H1 (cell line): ENCODE measurements around the gene ZC3HAV1. TPM values are rescaled to one million over a fixed set of nuclear protein-coding genes. Genes with fewer than 3 reads are reported as not detected.

Experiments used
- CTCF ChIA-PET: fragments of 300-600 bp; sonication (Branson Sonifier 250); formaldehyde crosslinking; loops from one replicate; lab custom pipeline; 2021; ENCODE audit not compliant: partially characterized antibody; lab: Charles Lee
- POLR2A ChIA-PET: fragments of 300-600 bp; sonication (Branson Sonifier 250); formaldehyde crosslinking; loops from one replicate; lab custom pipeline; 2021; ENCODE audit warnings: inconsistent platforms; ENCODE audit not compliant: partially characterized antibody; lab: Charles Lee
- DNase-seq, 2 experiments: peaks; one replicate each; pipeline versions ENCODE4 v3.0.0 to v3.0.0-alpha.2; 2010 to 2022; ENCODE audit warnings: low spot score in 2 of 2, low read depth in 1 of 2, mixed read lengths in 1 of 2
- FAIRE-seq: peaks from 2 replicates; lab custom pipeline; 2011; peaks lifted over from hg19 to GRCh38; lab: Jason Lieb, UNC
- H2AFZ ChIP-seq: 2 replicates; pipeline ENCODE4 v1.8.1; 2012; ENCODE audit warnings: low read length, inconsistent platforms
- H2AK5ac ChIP-seq: 2 replicates; pipeline ENCODE4 v1.6.1; 2013; ENCODE audit warnings: low read depth, low read length
- H2BK120ac ChIP-seq: replicated peaks from 2 replicates; pipeline ENCODE3; 2013; ENCODE audit warnings: low read depth, low read length, inconsistent platforms
- H2BK12ac ChIP-seq: 2 replicates; pipeline ENCODE4 v1.6.1; 2013; ENCODE audit warnings: low read depth, low read length
- H2BK15ac ChIP-seq: 2 replicates; pipeline ENCODE4 v1.6.1; 2013; ENCODE audit warnings: low read length
- H2BK20ac ChIP-seq: 2 replicates; pipeline ENCODE4 v1.6.1; 2013; ENCODE audit warnings: low read length
- H2BK5ac ChIP-seq: 2 replicates; pipeline ENCODE4 v1.6.1; 2013; ENCODE audit warnings: low read depth, low read length
- H3K14ac ChIP-seq: 2 replicates; pipeline ENCODE4 v1.6.1; 2013; ENCODE audit warnings: inconsistent platforms; ENCODE audit not compliant: insufficient read length
- H3K18ac ChIP-seq: 2 replicates; pipeline ENCODE4 v1.6.1; 2013; ENCODE audit warnings: low read length; ENCODE audit errors: extremely low read depth
- H3K23ac ChIP-seq: 2 replicates; pipeline ENCODE4 v1.6.1; 2013; ENCODE audit warnings: inconsistent platforms; ENCODE audit not compliant: insufficient read length
- H3K23me2 ChIP-seq: 2 replicates; pipeline ENCODE4 v1.6.1; 2013; ENCODE audit warnings: low read depth, low read length
- H3K27ac ChIP-seq: 2 replicates; pipeline ENCODE4 v1.6.1; 2011; ENCODE audit warnings: low read depth, low read length, inconsistent platforms
- H3K27me3 ChIP-seq, 4 experiments: replicated peaks in 1 of 4; 1 replicate in 1 of 4; 2 replicates in 3 of 4; pipeline versions ENCODE4 v1.6.1 to v1.8.1; 2011 to 2013; ENCODE audit warnings: low read length in 3 of 4, mild to moderate bottlenecking in 3 of 4, inconsistent platforms in 2 of 4, mixed read lengths in 2 of 4, moderate library complexity in 1 of 4; ENCODE audit not compliant: control insufficient read depth in 3 of 4, insufficient read depth in 3 of 4; ENCODE audit errors: extremely low read depth in 1 of 4
- H3K36me3 ChIP-seq, 4 experiments: 2 replicates each; pipeline versions ENCODE4 v1.6.1 to v1.8.1; 2011 to 2013; ENCODE audit warnings: mild to moderate bottlenecking in 4 of 4, low read length in 3 of 4, moderate library complexity in 2 of 4, control low read depth in 1 of 4, inconsistent platforms in 1 of 4; ENCODE audit not compliant: insufficient read depth in 4 of 4, control insufficient read depth in 2 of 4
- H3K4ac ChIP-seq: replicated peaks from 2 replicates; pipeline ENCODE3; 2013; ENCODE audit warnings: low read length, low read depth, mixed read lengths, inconsistent platforms; ENCODE audit not compliant: insufficient read length
- H3K4me1 ChIP-seq, 4 experiments: replicated peaks in 1 of 4; 1 replicate in 1 of 4; 2 replicates in 3 of 4; pipeline versions ENCODE4 v1.6.1 to v1.8.1; 2011 to 2013; ENCODE audit warnings: low read length in 3 of 4, inconsistent platforms in 2 of 4, mixed read lengths in 1 of 4; ENCODE audit not compliant: insufficient read depth in 4 of 4, control insufficient read depth in 3 of 4
- H3K4me2 ChIP-seq, 2 experiments: 2 replicates each; pipeline versions ENCODE4 v1.6.1 to v1.8.1; 2011 to 2013; ENCODE audit warnings: low read depth in 2 of 2, low read length in 2 of 2, control low read depth in 1 of 2, inconsistent platforms in 1 of 2, mild to moderate bottlenecking in 1 of 2; ENCODE audit not compliant: insufficient read depth in 1 of 2
- H3K4me3 ChIP-seq, 4 experiments: fragments of 200-600, 300-600 bp in 1 of 4; sonication (generic), shearing (Covaris generic), sonication (Bioruptor Twin) in 1 of 4; 2 replicates each; pipeline versions ENCODE4 v1.5.1 to v1.8.1; 2011 to 2016; ENCODE audit warnings: low read length in 4 of 4, low read depth in 3 of 4, control low read depth in 2 of 4, inconsistent platforms in 2 of 4, mild to moderate bottlenecking in 2 of 4, mixed read lengths in 1 of 4, moderate library complexity in 1 of 4; ENCODE audit not compliant: insufficient read depth in 2 of 4; ENCODE audit errors: extremely low read depth in 1 of 4
- H3K56ac ChIP-seq: replicated peaks from 2 replicates; pipeline ENCODE3; 2013; ENCODE audit warnings: low read depth, mild to moderate bottlenecking, mixed read lengths, low read length, inconsistent platforms; ENCODE audit not compliant: insufficient read length
- H3K79me1 ChIP-seq: 2 replicates; pipeline ENCODE4 v1.6.1; 2013; ENCODE audit warnings: low read depth, low read length, control low read depth
- H3K79me2 ChIP-seq, 2 experiments: 2 replicates each; pipeline versions ENCODE4 v1.6.1 to v1.8.1; 2012 to 2013; ENCODE audit warnings: low read length in 2 of 2, mild to moderate bottlenecking in 2 of 2, inconsistent platforms in 1 of 2; ENCODE audit not compliant: insufficient read depth in 2 of 2, control insufficient read depth in 1 of 2
- H3K9ac ChIP-seq, 4 experiments: replicated peaks in 1 of 4; 1 replicate in 1 of 4; 2 replicates in 3 of 4; pipeline versions ENCODE4 v1.6.1 to v1.8.1; 2011 to 2013; ENCODE audit warnings: low read depth in 3 of 4, low read length in 3 of 4, control low read depth in 2 of 4, mild to moderate bottlenecking in 2 of 4, moderate library complexity in 2 of 4, inconsistent platforms in 1 of 4; ENCODE audit errors: extremely low read depth in 1 of 4
- H3K9me3 ChIP-seq, 2 experiments: 2 replicates each; pipeline versions ENCODE4 v1.6.1 to v1.8.1; 2012 to 2013; ENCODE audit warnings: mild to moderate bottlenecking in 2 of 2, moderate library complexity in 2 of 2, control low read depth in 1 of 2, inconsistent platforms in 1 of 2, low read depth in 1 of 2, low read length in 1 of 2, mixed read lengths in 1 of 2; ENCODE audit not compliant: insufficient read depth in 2 of 2
- H4K20me1 ChIP-seq, 2 experiments: replicated peaks in 1 of 2; 2 replicates each; pipeline versions ENCODE3 to v1.8.1; 2011 to 2013; ENCODE audit warnings: inconsistent platforms in 2 of 2, low read length in 2 of 2, mild to moderate bottlenecking in 1 of 2; ENCODE audit not compliant: insufficient read depth in 2 of 2, control insufficient read depth in 1 of 2
- H4K5ac ChIP-seq: 2 replicates; pipeline ENCODE4 v1.6.1; 2013; ENCODE audit warnings: low read length, low read depth, mixed read lengths, inconsistent platforms; ENCODE audit not compliant: insufficient read length
- H4K8ac ChIP-seq: 2 replicates; pipeline ENCODE4 v1.8.0; 2013; ENCODE audit warnings: mild to moderate bottlenecking, moderate library complexity, low read length, inconsistent platforms; ENCODE audit not compliant: insufficient read depth; ENCODE audit errors: extremely low read depth
- H4K91ac ChIP-seq: replicated peaks from 2 replicates; pipeline ENCODE3; 2013; ENCODE audit warnings: low read length, mixed read lengths, inconsistent platforms; ENCODE audit not compliant: insufficient read length
- ATF2 ChIP-seq: IDR thresholded peaks from 2 replicates; pipeline ENCODE4 v1.6.1; 2012; ENCODE audit warnings: low read length, inconsistent platforms
- ATF3 ChIP-seq: IDR thresholded peaks from 2 replicates; pipeline ENCODE4 v1.6.1; 2011; ENCODE audit warnings: low read depth, mild to moderate bottlenecking, low read length; ENCODE audit not compliant: insufficient read depth
- CEBPB ChIP-seq: IDR thresholded peaks from 2 replicates; pipeline ENCODE4 v1.6.1; 2012; ENCODE audit warnings: low read depth, low read length
- E2F6 ChIP-seq: IDR thresholded peaks from 2 replicates; pipeline ENCODE4 v1.6.1; 2012; ENCODE audit warnings: inconsistent platforms
- FOSL1 ChIP-seq: IDR thresholded peaks from 2 replicates; pipeline ENCODE4 v1.6.1; 2011; ENCODE audit warnings: mild to moderate bottlenecking, low read depth, low read length, moderate library complexity; ENCODE audit not compliant: insufficient read depth
- GABPA ChIP-seq: IDR thresholded peaks from 2 replicates; pipeline ENCODE4 v1.6.1; 2011; ENCODE audit warnings: mild to moderate bottlenecking, low read length, moderate library complexity, borderline replicate concordance; ENCODE audit not compliant: insufficient read depth
- POU5F1 ChIP-seq: IDR thresholded peaks from 2 replicates; pipeline ENCODE4 v1.6.1; 2011; ENCODE audit warnings: low read depth, mild to moderate bottlenecking, low read length, moderate library complexity
- RAD21 ChIP-seq, 2 experiments: IDR thresholded peaks in 1 of 2; conservative IDR thresholded peaks in 1 of 2; 2 replicates each; pipeline ENCODE4 v1.6.1; 2011; ENCODE audit warnings: low read depth in 2 of 2, low read length in 2 of 2, improper control_type of control experiment in 1 of 2, inconsistent platforms in 1 of 2, mild to moderate bottlenecking in 1 of 2, moderate library complexity in 1 of 2
- SAP30 ChIP-seq: fragments of 300-600 bp; sonication (generic); IDR thresholded peaks from 2 replicates; pipeline ENCODE4 v1.7.1; 2012; ENCODE audit warnings: low read length, moderate library complexity, mild to moderate bottlenecking, inconsistent platforms; ENCODE audit not compliant: insufficient read depth, insufficient replicate concordance
- TCF12 ChIP-seq: IDR thresholded peaks from 2 replicates; pipeline ENCODE4 v1.6.1; 2011; ENCODE audit warnings: low read depth, mild to moderate bottlenecking, low read length
- WGBS, 2 experiments: shearing (Covaris generic) in 1 of 2; methylation state at CpG; one replicate each; pipeline versions ENCODE4 v1.1.6 to v1.1.7; 2013 to 2015; ENCODE audit warnings: low lambda C conversion rate in 2 of 2, mixed read lengths in 2 of 2, inconsistent platforms in 1 of 2, low coverage in 1 of 2, missing lambda C conversion rate in 1 of 2; ENCODE audit not compliant: insufficient replicate concordance in 2 of 2, insufficient coverage in 1 of 2, insufficient read length in 1 of 2; ENCODE audit errors: extremely low coverage in 1 of 2, missing lambda C conversion rate in 1 of 2; 5-methylcytosine and 5-hydroxymethylcytosine counted together
- polyA plus RNA-seq, 7 experiments: library from polyadenylated mRNA; depleted of rRNA in 3 of 7; stranded (reverse) in 5 of 7; unstranded in 2 of 7; fragments of >200 nt in 5 of 7; fragments of 200-250 nt in 2 of 7; gene quantifications; 1 replicate in 5 of 7; 2 replicates in 1 of 7; 4 replicates in 1 of 7; pipeline versions ENCODE4 v1.2.1 to v1.2.3, GENCODE V29; 2011 to 2013; ENCODE audit warnings: missing spikeins in 2 of 7, mixed read lengths in 2 of 7
- total RNA-seq: library from RNA; stranded (reverse); fragmentation: NEBNext Ultra II Directional; extraction: Animal tissue kit (Norgen Biotek cat#: 25700); gene quantifications from 2 replicates; pipeline ENCODE4 v1.2.1, GENCODE V29; 2021

Gene ZC3HAV1
- total and polyA plus RNA-seq, 2 of the 8 experiments (the other 6 are each of a cell fraction or from before 2014, with no cell fraction given): 22.5 to 43.4 TPM

- FAIRE-seq (no peak), DNase-seq (no peak)
- Histone ChIP-seq H3K18ac (no peak overlapping the region), H3K27ac (no peak overlapping the region), H3K79me1 (no peaks in the 10 kb centered on the region; the same call in 1 of the 2 replicates), H3K14ac (no peak overlapping the region), H2AFZ (no peak overlapping the region), H3K9me3 (no peaks in the 10 kb centered on the region), H4K8ac (no peak overlapping the region), H3K4ac (no peak overlapping the region), H2AK5ac (no peak overlapping the region), H3K4me1 (no peaks in the 10 kb centered on the region), H3K23ac (no peak overlapping the region), H3K79me2 (no peaks in the 10 kb centered on the region), H3K27me3 (peaks cover 0 to 2% (median 0%) of the 10 kb centered on the region in 4 experiments; a peak in 1 of 7 replicates), H3K9ac (no peak overlapping the region), H2BK20ac (no peak overlapping the region), H3K56ac (no peak overlapping the region), H2BK12ac (no peak overlapping the region), H2BK120ac (no peak overlapping the region), H3K23me2 (no peaks in the 10 kb centered on the region), H2BK15ac (no peak overlapping the region), H3K4me2 (no peak overlapping the region), H2BK5ac (no peak overlapping the region), H4K20me1 (peaks cover 0 to 2% of the 10 kb centered on the region in 2 experiments), H4K91ac (no peak overlapping the region), H4K5ac (no peak overlapping the region), H3K36me3 (peaks cover 5 to 34% (median 20%) of the 10 kb centered on the region in 4 experiments; a peak in 6 of 8 replicates), H3K4me3 (no peak overlapping the region)
- WGBS, 2 experiments: 94% methylated on average over 11 of the region's 11 CpGs; no CpG with 5 or more reads in 1 of the 2 experiments
- ChIA-PET CTCF (interaction anchor here (2.4 to 3.2 kb wide), 2 partner anchors 11 to 179 kb away, joined by 9 to 18 read pairs; no protein-coding TSS in a partner anchor), POLR2A (no interaction called here)
- TF ChIP-seq FOSL1: no peak
- TF ChIP-seq ATF2: no peak
- TF ChIP-seq ATF3: no peak
- no peak for TF ChIP-seq RAD21 (IDR thresholded peaks at IDR 0.05 in 1 of 2, conservative IDR thresholded peaks at IDR 0.05 in 1 of 2; ENCODE audit: low read depth in 2 of 2, low read length in 2 of 2)
- TF ChIP-seq SAP30: no peak
- no peak for TF ChIP-seq CEBPB
- TF ChIP-seq E2F6: no peak
- no peak for TF ChIP-seq TCF12
- no peak for TF ChIP-seq GABPA
- no peak for TF ChIP-seq POU5F1
These were observed 44.2 kb downstream of the ZC3HAV1 start for GRCh38 chr7:139065323-139065722.
